ENCODE measurements around the gene IMPDH1. TPM values are rescaled to one million over a fixed set of nuclear protein-coding genes. Genes with fewer than 3 reads are reported as not detected.

IMPDH1 gene
- total RNA-seq (91.7 and 97.9 TPM in 2 replicates), polyA plus RNA-seq (78.8 and 87.3 TPM in 2 replicates), polyA minus RNA-seq (94.3 and 126 TPM in 2 replicates), Bru-seq, nascent RNA (percentile 58 among the genes with signal in this experiment), BruChase-seq, experiment 1, labeled RNA remaining after a 6-hour chase (percentile 74 among the genes with signal in this experiment), BruChase-seq, experiment 2, labeled RNA remaining after a 2-hour chase (percentile 61 among the genes with signal in this experiment)
- polyA plus RNA-seq (2011; cell fraction: cytosol; rRNA removed), result 63.5 and 69.3 TPM in 2 replicates
- polyA plus RNA-seq (2011; cell fraction: nucleus; rRNA removed), result 87.0 and 95.4 TPM in 2 replicates
- 68.1 and 72.5 TPM in 2 replicates for polyA plus RNA-seq (2012)
- 59.1 TPM for polyA minus RNA-seq (2011; cell fraction: cytosol; rRNA and poly(A)+ RNA removed)
- polyA minus RNA-seq (2011; cell fraction: nucleus; rRNA and poly(A)+ RNA removed), result 37.9 and 42.1 TPM in 2 replicates
- long read RNA-seq, transcript IMPDH1-202 (15 exons, 2,479 nt), result major isoform, 15 of 312 reads
- long read RNA-seq, transcript IMPDH1-214 (13 exons, 2,283 nt), result minor isoform, 5 of 312 reads
- long read RNA-seq, partial matches to known transcripts, result 234 of 312 reads
- long read RNA-seq, other reads (novel, unspliced or antisense), result 58 of 312 reads

GRCh38 chr7:128409596-128410450, at the start of gene IMPDH1:
Gene IMPDH1, minus strand, starts transcription at chr7:128409982. Its CDS starts 81 bp downstream, at chr7:128409901.
- peak; percentile 71 for TF ChIP-seq POLR2A (IDR thresholded peaks at IDR 0.05; ENCODE audit: low read depth, low read length)
- TF ChIP-seq, protein P1, sequence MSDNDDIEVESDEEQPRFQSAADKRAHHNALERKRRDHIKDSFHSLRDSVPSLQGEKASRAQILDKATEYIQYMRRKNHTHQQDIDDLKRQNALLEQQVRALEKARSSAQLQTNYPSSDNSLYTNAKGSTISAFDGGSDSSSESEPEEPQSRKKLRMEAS (IDR thresholded peaks at IDR 0.05; ENCODE audit: insufficient read depth, insufficient read length), result no peak
- TF ChIP-seq MYC (IDR thresholded peaks at IDR 0.05; ENCODE audit: low read depth, low read length), result no peak
- no peak for TF ChIP-seq FOS (IDR thresholded peaks at IDR 0.05; ENCODE audit: borderline replicate concordance, insufficient read depth, low read length)
- TF ChIP-seq JUN (IDR thresholded peaks at IDR 0.05; ENCODE audit: borderline replicate concordance, insufficient read depth, insufficient read length, low read depth), result no peak
- TF ChIP-seq POLR2AphosphoS5 (IDR thresholded peaks at IDR 0.05; ENCODE audit: insufficient read depth, low read depth, low read length), result peak; percentile 75
- no peak for TF ChIP-seq EZH2 (IDR thresholded peaks at IDR 0.05; ENCODE audit: borderline replicate concordance, low read depth, low read length, severe bottlenecking)
- no peak for TF ChIP-seq GATA2 (IDR thresholded peaks at IDR 0.05; ENCODE audit: insufficient read depth, insufficient read length, low read depth, low read length)
- TF ChIP-seq, protein P2, sequence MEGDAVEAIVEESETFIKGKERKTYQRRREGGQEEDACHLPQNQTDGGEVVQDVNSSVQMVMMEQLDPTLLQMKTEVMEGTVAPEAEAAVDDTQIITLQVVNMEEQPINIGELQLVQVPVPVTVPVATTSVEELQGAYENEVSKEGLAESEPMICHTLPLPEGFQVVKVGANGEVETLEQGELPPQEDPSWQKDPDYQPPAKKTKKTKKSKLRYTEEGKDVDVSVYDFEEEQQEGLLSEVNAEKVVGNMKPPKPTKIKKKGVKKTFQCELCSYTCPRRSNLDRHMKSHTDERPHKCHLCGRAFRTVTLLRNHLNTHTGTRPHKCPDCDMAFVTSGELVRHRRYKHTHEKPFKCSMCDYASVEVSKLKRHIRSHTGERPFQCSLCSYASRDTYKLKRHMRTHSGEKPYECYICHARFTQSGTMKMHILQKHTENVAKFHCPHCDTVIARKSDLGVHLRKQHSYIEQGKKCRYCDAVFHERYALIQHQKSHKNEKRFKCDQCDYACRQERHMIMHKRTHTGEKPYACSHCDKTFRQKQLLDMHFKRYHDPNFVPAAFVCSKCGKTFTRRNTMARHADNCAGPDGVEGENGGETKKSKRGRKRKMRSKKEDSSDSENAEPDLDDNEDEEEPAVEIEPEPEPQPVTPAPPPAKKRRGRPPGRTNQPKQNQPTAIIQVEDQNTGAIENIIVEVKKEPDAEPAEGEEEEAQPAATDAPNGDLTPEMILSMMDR (IDR thresholded peaks at IDR 0.05; ENCODE audit: extremely low read depth in 1 of 2, insufficient read depth in 1 of 2, low read depth in 1 of 2, low read length in 2 of 2), result no peak
- DNase-seq (ENCODE audit: low read depth, low spot score) (peak; percentile 75), FAIRE-seq (no peak)
- Histone ChIP-seq H3K9ac (replicated peaks; ENCODE audit: extremely low read depth, insufficient read depth, low read length) (peak within 1 kb of the TSS; percentile 33), H3K27ac (ENCODE audit: insufficient read depth, low read depth, low read length) (no peak within 1 kb of the TSS), H4K20me1 (replicated peaks; ENCODE audit: control insufficient read depth, extremely low read depth, insufficient read depth, low read length) (no peaks in the 10 kb centered on the region), H3K4me2 (ENCODE audit: insufficient read depth, low read length) (peak within 1 kb of the TSS; percentile 83), H3K79me2 (ENCODE audit: control insufficient read depth, insufficient read depth, low read length) (peaks cover 8% of the 10 kb centered on the region), H3K27me3 (ENCODE audit: control insufficient read depth in 2 of 2, insufficient read depth in 2 of 2, low read length in 2 of 2) (peaks cover 2 to 6% of the 10 kb centered on the region in 2 experiments), H3K4me1 (ENCODE audit: control insufficient read depth, extremely low read depth, insufficient read depth, low read length) (peaks cover 17% of the 10 kb centered on the region), H3K4me3 (replicated peaks in 1 of 3; ENCODE audit: insufficient read depth in 1 of 3, low read depth in 1 of 3, low read length in 3 of 3) (peak within 1 kb of the TSS; percentile 74 to 84 (median 83)), H2AFZ (ENCODE audit: low read depth, low read length) (peak within 1 kb of the TSS; percentile 100), H3K36me3 (ENCODE audit: control insufficient read depth in 2 of 2, extremely low read depth in 1 of 2, insufficient read depth in 2 of 2, low read length in 2 of 2) (no peaks in the 10 kb centered on the region), H3K9me3 (replicated peaks; ENCODE audit: control insufficient read depth, insufficient read depth, low read length) (no peaks in the 10 kb centered on the region), H3K9me1 (replicated peaks; ENCODE audit: control insufficient read depth, extremely low read depth, insufficient read depth, low read length) (no peaks in the 10 kb centered on the region)
- intact Hi-C loops (cut with micrococcal nuclease), result no loop called here
- dilution Hi-C loops (cut with MboI; ENCODE audit: extremely low pct_ligation_motif_present, low sequenced_read_pairs), result no loop called here
- BruUV-seq (replicated peaks), result no TSS peak
- POLR2A ChIA-PET, result no interaction called here
- CTCF ChIA-PET, result interaction anchor here (0.6 to 17.5 kb wide), 8 partner anchors 9 to 62 kb away, joined by 4 to 209 read pairs (median 4); no protein-coding TSS in a partner anchor
